Fibroblast of lung (primary cell): ENCODE measurements around the gene BTG1. TPM values are rescaled to one million over a fixed set of nuclear protein-coding genes. Genes with fewer than 3 reads are reported as not detected.

Experiments used
- DNase-seq, 2 donors: peaks; one replicate each; pipeline versions ENCODE4 v3.0.0 to v3.0.0-alpha.2; 2010; ENCODE audit warnings: low read depth in 2 of 2
- H2AFZ ChIP-seq: 2 replicates; pipeline ENCODE4 v1.5.1; 2012; ENCODE audit warnings: low read length, control low read depth, inconsistent platforms
- H3K27ac ChIP-seq: 2 replicates; pipeline ENCODE4 v1.5.1; 2011; ENCODE audit warnings: low read length, control low read depth; ENCODE audit not compliant: insufficient read depth
- H3K27me3 ChIP-seq: 2 replicates; pipeline ENCODE4 v1.5.1; 2011; ENCODE audit warnings: mild to moderate bottlenecking, low read length; ENCODE audit not compliant: control insufficient read depth, insufficient read depth
- H3K36me3 ChIP-seq: 2 replicates; pipeline ENCODE4 v1.5.1; 2011; ENCODE audit warnings: low read length; ENCODE audit not compliant: control insufficient read depth, insufficient read depth
- H3K4me1 ChIP-seq: 2 replicates; pipeline ENCODE4 v1.5.1; 2011; ENCODE audit warnings: low read length; ENCODE audit not compliant: control insufficient read depth, insufficient read depth; ENCODE audit errors: extremely low read depth
- H3K4me2 ChIP-seq: 2 replicates; pipeline ENCODE4 v1.5.1; 2011; ENCODE audit warnings: low read length, control low read depth; ENCODE audit not compliant: insufficient read depth; ENCODE audit errors: extremely low read depth
- H3K4me3 ChIP-seq, 4 experiments: fragments of 200-600 bp in 1 of 4; sonication (generic) in 1 of 4; replicated peaks in 1 of 4; 2 replicates each; pipeline ENCODE4 v1.5.1; 2011 to 2016; ENCODE audit warnings: low read length in 4 of 4, low read depth in 3 of 4, mild to moderate bottlenecking in 3 of 4, control low read depth in 2 of 4, inconsistent platforms in 1 of 4, mixed read lengths in 1 of 4; ENCODE audit not compliant: insufficient read depth in 1 of 4; ENCODE audit errors: control extremely low read depth in 1 of 4
- H3K79me2 ChIP-seq: 2 replicates; pipeline ENCODE4 v1.5.1; 2012; ENCODE audit warnings: mild to moderate bottlenecking, low read length, inconsistent platforms; ENCODE audit not compliant: control insufficient read depth, insufficient read depth
- H3K9ac ChIP-seq: 2 replicates; pipeline ENCODE4 v1.5.1; 2011; ENCODE audit warnings: mild to moderate bottlenecking, low read length, control low read depth; ENCODE audit not compliant: insufficient read depth
- H3K9me3 ChIP-seq: 2 replicates; pipeline ENCODE4 v1.5.1; 2012; ENCODE audit warnings: low read depth, low read length; ENCODE audit not compliant: control insufficient read depth, insufficient read depth
- H4K20me1 ChIP-seq: 2 replicates; pipeline ENCODE4 v1.5.1; 2011; ENCODE audit warnings: low read length; ENCODE audit not compliant: control insufficient read depth, insufficient read depth; ENCODE audit errors: extremely low read depth
- CTCF ChIP-seq, 2 donors: IDR thresholded peaks in 1 of 2; conservative IDR thresholded peaks in 1 of 2; 1 replicate in 1 of 2; 2 replicates in 1 of 2; pipeline ENCODE4 v1.5.1; 2011 to 2012; ENCODE audit warnings: low read length in 2 of 2, control low read depth in 1 of 2, inconsistent platforms in 1 of 2, low read depth in 1 of 2, mild to moderate bottlenecking in 1 of 2
- EZH2 ChIP-seq: IDR thresholded peaks from 2 replicates; pipeline ENCODE4 v1.5.1; 2012; ENCODE audit warnings: low read length, control low read depth, mild to moderate bottlenecking; ENCODE audit errors: missing control alignments
- polyA plus RNA-seq, 2 donors: library from polyadenylated mRNA; depleted of rRNA in 1 of 2; stranded (reverse) in 1 of 2; unstranded in 1 of 2; fragments of >200 nt; gene quantifications; 2 replicates each; pipeline ENCODE4 v1.2.1, GENCODE V29; 2011 to 2012; ENCODE audit warnings: missing spikeins in 1 of 2
- total RNA-seq: library from RNA; depleted of rRNA; stranded (reverse); fragments of >200 nt; gene quantifications from 2 replicates; pipeline ENCODE4 v1.2.1, GENCODE V29; 2014

The BTG1 gene
- total and polyA plus RNA-seq, 2 donors (not counting 1 experiment from before 2014, with no cell fraction given) = 18.2 to 23.1 TPM

- DNase-seq = no peak
- no peaks in the 10 kb centered on the region for H3K27me3 ChIP-seq
- H4K20me1 ChIP-seq = no peaks in the 10 kb centered on the region
- no peak overlapping the region for H3K4me3 ChIP-seq
- H2AFZ ChIP-seq = no peak overlapping the region
- H3K79me2 ChIP-seq = no peaks in the 10 kb centered on the region
- H3K9me3 ChIP-seq = no peaks in the 10 kb centered on the region
- no peak overlapping the region for H3K9ac ChIP-seq
- no peak for TF ChIP-seq EZH2
- TF ChIP-seq CTCF (conservative IDR thresholded peaks at IDR 0.05 in 1 of 2, IDR thresholded peaks at IDR 0.05 in 1 of 2; ENCODE audit: low read depth in 1 of 2, low read length in 2 of 2) = no peak
- no peak overlapping the region for H3K27ac ChIP-seq
- no peaks in the 10 kb centered on the region for H3K4me1 ChIP-seq
- H3K36me3 ChIP-seq = no peaks in the 10 kb centered on the region
- no peak overlapping the region for H3K4me2 ChIP-seq
Observed at GRCh38 chr12:92156704-92157395, 11.2 kb upstream of the BTG1 start.

GRCh38 chr12:92156139-92156538 is 10.5 kb upstream of the BTG1 start:
- no peak for TF ChIP-seq EZH2
- TF ChIP-seq CTCF (conservative IDR thresholded peaks at IDR 0.05 in 1 of 2, IDR thresholded peaks at IDR 0.05 in 1 of 2; ENCODE audit: low read depth in 1 of 2, low read length in 2 of 2) = no peak
- no peaks in the 10 kb centered on the region for H3K27me3 ChIP-seq
- DNase-seq = no peak
- no peak overlapping the region for H3K4me3 ChIP-seq
- H3K9me3 ChIP-seq = no peaks in the 10 kb centered on the region
- no peaks in the 10 kb centered on the region for H4K20me1 ChIP-seq
- no peak overlapping the region for H3K9ac ChIP-seq
- H3K4me2 ChIP-seq = no peak overlapping the region
- no peaks in the 10 kb centered on the region for H3K36me3 ChIP-seq
- H2AFZ ChIP-seq = no peak overlapping the region
- H3K27ac ChIP-seq = no peak overlapping the region
- no peaks in the 10 kb centered on the region for H3K4me1 ChIP-seq
- H3K79me2 ChIP-seq = no peaks in the 10 kb centered on the region

GRCh38 chr12:92155733-92156132 is 10.1 kb upstream of the BTG1 start:
- Histone ChIP-seq H3K27me3 (no peaks in the 10 kb centered on the region), H3K79me2 (no peaks in the 10 kb centered on the region), H3K36me3 (no peaks in the 10 kb centered on the region), H3K4me1 (no peaks in the 10 kb centered on the region), H4K20me1 (no peaks in the 10 kb centered on the region), H3K9ac (no peak overlapping the region), H3K9me3 (no peaks in the 10 kb centered on the region), H3K27ac (no peak overlapping the region), H3K4me2 (no peak overlapping the region), H3K4me3 (no peak overlapping the region), H2AFZ (no peak overlapping the region)
- no peak for DNase-seq
- no peak for TF ChIP-seq EZH2
- TF ChIP-seq CTCF (conservative IDR thresholded peaks at IDR 0.05 in 1 of 2, IDR thresholded peaks at IDR 0.05 in 1 of 2; ENCODE audit: low read depth in 1 of 2, low read length in 2 of 2) = no peak
